Endothelial cell of umbilical vein (primary cell): ENCODE results near the gene NEDD4.
"Not testable (repeated sequence)": the region's sequence is repeated elsewhere in the genome, so short reads cannot be mapped to it uniquely, and the experiment has no call there.

Experiments used
- EZH2 ChIP-seq: IDR thresholded peaks from 2 replicates; pipeline ENCODE4 v1.6.1; 2012; ENCODE audit warnings: borderline replicate concordance, low read depth, mild to moderate bottlenecking, moderate library complexity, low read length, inconsistent platforms; ENCODE audit not compliant: severe bottlenecking
- GATA2 ChIP-seq: IDR thresholded peaks from 2 replicates; pipeline ENCODE4 v1.7.0; 2011; ENCODE audit warnings: low read depth, mild to moderate bottlenecking, moderate library complexity, mixed read lengths, low read length; ENCODE audit not compliant: insufficient read length, insufficient read depth
- JUN ChIP-seq: IDR thresholded peaks from 2 replicates; pipeline ENCODE4 v1.6.1; 2011; ENCODE audit warnings: borderline replicate concordance, low read depth; ENCODE audit not compliant: insufficient read length, insufficient read depth
- MAX ChIP-seq: IDR thresholded peaks from 2 replicates; pipeline ENCODE4 v1.6.1; 2011; ENCODE audit not compliant: insufficient read depth, insufficient read length
- POLR2A ChIP-seq: IDR thresholded peaks from 2 replicates; pipeline ENCODE4 v1.6.1; 2012; ENCODE audit warnings: low read depth, mild to moderate bottlenecking, control low read depth, low read length
- POLR2AphosphoS5 ChIP-seq: IDR thresholded peaks from 2 replicates; pipeline ENCODE4 v1.6.1; 2012; ENCODE audit warnings: low read depth, mild to moderate bottlenecking, control low read depth, low read length, moderate library complexity; ENCODE audit not compliant: insufficient read depth
- TF ChIP-seq, protein P1 (sequence below), 2 donors: IDR thresholded peaks; 1 replicate in 1 of 2; 2 replicates in 1 of 2; pipeline ENCODE4 v1.5.1; 2011; ENCODE audit warnings: low read length in 2 of 2, mild to moderate bottlenecking in 2 of 2, moderate library complexity in 2 of 2, control low read depth in 1 of 2, inconsistent platforms in 1 of 2, low read depth in 1 of 2; ENCODE audit not compliant: insufficient read depth in 1 of 2; ENCODE audit errors: extremely low read depth in 1 of 2

GRCh38 chr15:56023160-56023559, 29.7 kb upstream of the NEDD4 start:
- not testable (repeated sequence) for TF ChIP-seq EZH2, POLR2A, JUN, GATA2, POLR2AphosphoS5, MAX
- TF ChIP-seq, protein P1, sequence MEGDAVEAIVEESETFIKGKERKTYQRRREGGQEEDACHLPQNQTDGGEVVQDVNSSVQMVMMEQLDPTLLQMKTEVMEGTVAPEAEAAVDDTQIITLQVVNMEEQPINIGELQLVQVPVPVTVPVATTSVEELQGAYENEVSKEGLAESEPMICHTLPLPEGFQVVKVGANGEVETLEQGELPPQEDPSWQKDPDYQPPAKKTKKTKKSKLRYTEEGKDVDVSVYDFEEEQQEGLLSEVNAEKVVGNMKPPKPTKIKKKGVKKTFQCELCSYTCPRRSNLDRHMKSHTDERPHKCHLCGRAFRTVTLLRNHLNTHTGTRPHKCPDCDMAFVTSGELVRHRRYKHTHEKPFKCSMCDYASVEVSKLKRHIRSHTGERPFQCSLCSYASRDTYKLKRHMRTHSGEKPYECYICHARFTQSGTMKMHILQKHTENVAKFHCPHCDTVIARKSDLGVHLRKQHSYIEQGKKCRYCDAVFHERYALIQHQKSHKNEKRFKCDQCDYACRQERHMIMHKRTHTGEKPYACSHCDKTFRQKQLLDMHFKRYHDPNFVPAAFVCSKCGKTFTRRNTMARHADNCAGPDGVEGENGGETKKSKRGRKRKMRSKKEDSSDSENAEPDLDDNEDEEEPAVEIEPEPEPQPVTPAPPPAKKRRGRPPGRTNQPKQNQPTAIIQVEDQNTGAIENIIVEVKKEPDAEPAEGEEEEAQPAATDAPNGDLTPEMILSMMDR (IDR thresholded peaks at IDR 0.05; ENCODE audit: extremely low read depth in 1 of 2, insufficient read depth in 1 of 2, low read depth in 1 of 2, low read length in 2 of 2), result not testable (repeated sequence)
